A549 treated with dexamethasone at 1 μM for 4 hours (cell line): ENCODE data around the gene NEURL2. TPM values are rescaled to one million over a fixed set of nuclear protein-coding genes. Genes with fewer than 3 reads are reported as not detected.

Experiments
- total RNA-seq: library from RNA; stranded (reverse); fragments of 200-300 nt; extraction: Qiagen RNA extraction; gene quantifications from 5 replicates; pipeline ENCODE4 v1.2.3, GENCODE V29; 2022

The NEURL2 gene
- 0.64 to 1.2 TPM (median 0.97 TPM) in 5 replicates for total RNA-seq

GRCh38 chr20:45890985-45891983 is at the start of gene NEURL2, which contains the start of gene CTSA:
Gene NEURL2 (minus strand): TSS chr20:45891208. CDS start chr20:45890991, 217 bp downstream.
Gene CTSA (plus strand): TSS chr20:45891335. CDS start chr20:45891569, 234 bp downstream.

DNA sequence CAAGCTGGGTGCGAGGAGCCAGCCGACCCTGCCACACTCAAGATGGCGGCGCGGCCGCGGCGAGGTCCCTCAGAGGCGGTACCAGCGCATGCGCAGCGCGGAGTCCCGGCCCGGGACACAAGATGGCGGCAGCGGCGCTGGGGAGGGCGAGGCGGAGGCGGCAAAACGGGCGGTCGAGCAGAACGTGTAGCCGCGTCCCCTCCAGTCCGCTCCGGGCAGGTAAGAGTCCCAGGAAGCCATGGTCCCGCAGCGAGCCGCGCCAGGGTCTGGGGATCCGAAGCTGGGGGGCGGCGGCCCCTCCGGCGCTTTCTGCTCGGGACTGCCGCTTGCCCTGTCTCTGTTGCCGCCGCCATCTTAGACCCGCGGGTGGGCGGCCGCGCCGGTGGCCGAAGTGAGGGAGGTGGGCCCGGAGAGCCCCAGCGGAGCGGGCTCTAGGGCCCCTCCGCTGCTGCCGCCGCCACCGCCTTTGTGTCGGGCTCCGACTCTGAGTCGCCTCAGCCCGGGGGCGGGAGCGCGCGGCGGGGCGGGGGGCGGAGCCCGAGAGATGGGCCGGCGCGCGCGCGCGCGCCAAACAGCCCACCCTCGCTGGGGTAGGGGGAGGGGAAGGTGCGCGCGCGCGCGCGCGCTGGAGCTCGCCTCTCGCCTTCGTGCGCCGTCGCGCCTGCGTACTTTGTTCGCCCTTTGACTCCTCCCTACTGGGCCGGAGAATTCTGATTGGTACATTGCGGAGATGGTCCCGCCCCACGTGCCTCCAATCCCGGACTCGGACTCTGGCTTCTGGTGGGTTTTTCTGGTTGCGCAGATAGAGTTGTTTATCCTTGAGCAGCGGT is 43.8 kb upstream of the NEURL2 start, which contains the start of gene PCIF1:
PCIF1 (plus strand) TSS at position 98 of the 830 bp plus-strand sequence. CDS start 4,317 bp downstream, outside the sequence.

GRCh38 chr20:45911486-45912343 is 20.7 kb upstream of the NEURL2 start, which contains the start of gene PLTP:
Gene PLTP (minus strand): TSS chr20:45912155. CDS start chr20:45911452, 703 bp downstream.

GRCh38 chr20:45887346-45887715 is 3.7 kb downstream of the NEURL2 start, which contains the start of gene SPATA25:
Gene SPATA25 (minus strand): TSS chr20:45887622. CDS start chr20:45887590, 32 bp downstream.

DNA sequence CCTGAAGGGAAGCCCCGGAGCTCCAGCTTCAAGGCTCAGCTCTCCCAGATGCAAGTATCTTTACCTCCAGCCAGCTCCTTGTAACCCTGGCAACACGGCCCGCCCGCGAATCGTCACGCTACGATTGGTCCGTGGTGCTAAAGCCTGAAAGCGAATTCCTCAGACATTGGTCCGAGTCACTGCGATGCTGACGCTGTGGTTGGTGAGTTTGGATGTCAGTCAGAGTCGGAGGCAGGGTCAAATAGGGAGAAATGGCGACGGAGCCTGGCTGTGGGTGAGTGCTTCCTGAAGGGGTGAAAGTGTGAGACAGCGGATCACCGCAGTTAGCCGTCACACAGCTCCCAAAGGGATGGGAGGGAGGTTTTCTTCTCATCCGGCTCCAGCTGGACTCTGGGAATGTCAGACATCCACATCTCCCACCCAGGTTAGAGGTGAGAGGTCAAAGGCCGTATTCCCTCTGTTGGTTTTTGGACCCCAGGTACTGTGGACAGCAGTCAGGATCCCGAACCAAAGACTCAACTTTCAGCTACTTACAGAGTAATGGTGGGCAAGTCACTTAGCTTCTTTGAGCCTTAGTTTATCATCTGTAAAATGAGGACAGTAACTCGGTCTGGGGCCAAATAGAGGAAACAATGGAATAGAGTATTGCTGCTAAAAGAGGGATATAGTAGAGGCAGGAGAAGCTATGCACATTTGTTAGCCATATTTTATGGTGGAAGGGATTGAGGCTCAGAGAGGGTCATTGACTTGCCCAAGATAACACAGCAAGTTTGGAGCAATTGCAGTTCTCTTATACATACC is 9.8 kb downstream of the NEURL2 start, which contains the start of gene ZSWIM1:
ZSWIM1 (plus strand) TSS at position 240 of the 801 bp plus-strand sequence. CDS start 1,366 bp downstream, outside the sequence.

DNA sequence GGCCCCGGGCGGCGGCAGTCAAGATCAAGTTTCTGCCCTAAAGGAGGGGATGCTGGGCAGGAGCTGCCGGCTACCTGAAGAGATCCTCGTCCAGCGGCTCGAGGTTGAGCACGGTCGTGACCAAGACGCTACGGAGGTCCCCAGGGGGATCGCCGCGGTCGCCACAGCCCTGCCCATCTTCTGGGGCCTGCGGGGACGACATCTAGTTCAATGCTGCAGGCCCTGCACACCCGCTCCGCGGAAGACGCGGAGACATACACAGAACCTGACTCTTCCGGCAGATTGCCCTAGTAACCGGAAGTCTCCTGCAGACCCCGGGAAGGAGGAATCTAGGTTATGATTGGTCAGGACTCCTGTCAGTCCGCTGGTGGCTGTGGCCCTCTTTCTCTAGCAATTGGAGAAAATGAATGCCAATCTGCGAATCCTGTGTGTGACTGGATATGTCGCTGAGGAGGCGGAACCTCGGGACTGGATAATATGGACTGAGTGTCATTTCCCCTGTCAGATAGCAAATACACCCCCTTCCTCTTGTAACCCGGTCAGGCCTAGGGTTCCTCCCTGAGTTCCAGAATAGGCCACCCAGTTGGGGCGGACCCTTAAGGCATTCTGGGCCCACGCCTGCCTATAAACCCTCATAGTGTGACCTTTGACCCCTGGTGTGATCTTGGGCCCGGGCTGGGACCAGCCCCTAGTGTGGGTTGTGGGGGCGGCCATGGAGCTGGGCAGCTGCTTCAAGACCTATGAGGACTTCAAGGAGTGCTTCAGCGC is 33.7 kb downstream of the NEURL2 start, which contains the start of the genes ACOT8 and ZSWIM3:
ACOT8 (minus strand) TSS at position 279 of the 768 bp plus-strand sequence; CDS start at position 202, 77 bp downstream.
ZSWIM3 (plus strand) TSS at position 501 of the 768 bp plus-strand sequence; CDS start at position 713, 212 bp downstream.

Other genes starting within 250 kb of the NEURL2 start
- gene WFDC11, start 221.0 kb downstream of the NEURL2 start, total RNA-seq = not detected in 5 replicates
- not detected in 5 replicates for gene WFDC13, start 189.2 kb downstream of the NEURL2 start, total RNA-seq
- not detected in 5 replicates for gene WFDC10B, start 186.2 kb downstream of the NEURL2 start, total RNA-seq
- not detected in 5 replicates for gene SPINT4, start 168.9 kb downstream of the NEURL2 start, total RNA-seq
- 0.29 to 0.48 TPM in 2 of 5 replicates, not detected in the others for gene WFDC3, start 99.3 kb downstream of the NEURL2 start, total RNA-seq
- 31.5 to 36.3 TPM (median 35.0 TPM) in 5 replicates for gene DNTTIP1, start 99.3 kb downstream of the NEURL2 start, total RNA-seq
- gene UBE2C, start 78.6 kb downstream of the NEURL2 start, total RNA-seq = 220 to 247 TPM (median 230 TPM) in 5 replicates
- 0.12 to 0.29 TPM in 2 of 5 replicates, not detected in the others for gene TNNC2, start 63.9 kb downstream of the NEURL2 start, total RNA-seq
- gene SNX21, start 57.4 kb downstream of the NEURL2 start, total RNA-seq = 7.7 to 11.6 TPM (median 9.4 TPM) in 5 replicates
- gene ACOT8, start 33.8 kb downstream of the NEURL2 start, total RNA-seq = 16.6 to 18.0 TPM (median 16.9 TPM) in 5 replicates
- gene ZSWIM3, start 33.6 kb downstream of the NEURL2 start, total RNA-seq = 1.4 to 1.9 TPM (median 1.6 TPM) in 5 replicates
- 5.1 to 7.0 TPM (median 6.9 TPM) in 5 replicates for gene ZSWIM1, start 10.0 kb downstream of the NEURL2 start, total RNA-seq
- 0.34 to 0.57 TPM (median 0.49 TPM) in 4 of 5 replicates, not detected in the other for gene SPATA25, start 3.6 kb downstream of the NEURL2 start, total RNA-seq
- gene CTSA, start 127 bp upstream of the NEURL2 start, total RNA-seq = 87.0 to 127 TPM (median 115 TPM) in 5 replicates
- gene PLTP, start 20.9 kb upstream of the NEURL2 start, total RNA-seq = 1.6 to 1.8 TPM (median 1.6 TPM) in 5 replicates
- gene PCIF1, start 43.5 kb upstream of the NEURL2 start, total RNA-seq = 24.6 to 32.6 TPM (median 31.8 TPM) in 5 replicates
- gene ZNF335, start 81.0 kb upstream of the NEURL2 start, total RNA-seq = 5.9 to 9.5 TPM (median 9.1 TPM) in 5 replicates
- 0.21 to 0.66 TPM (median 0.38 TPM) in 5 replicates for gene MMP9, start 117.7 kb upstream of the NEURL2 start, total RNA-seq
- 13.5 to 16.4 TPM (median 13.9 TPM) in 5 replicates for gene SLC12A5, start 138.0 kb upstream of the NEURL2 start, total RNA-seq
- gene NCOA5, start 198.8 kb upstream of the NEURL2 start, total RNA-seq = 17.6 to 27.3 TPM (median 22.9 TPM) in 5 replicates
- gene CD40, start 227.1 kb upstream of the NEURL2 start, total RNA-seq = 3.5 to 3.8 TPM (median 3.6 TPM) in 5 replicates